DND-41 (cell line): Measurements from ENCODE around the gene DOCK3.

Source experiments
- ATAC-seq: fragments of 200-7000 bp; cut with Tn5 transposase; 3 replicates; pipeline ENCODE4 v1.9.1; 2021; ENCODE audit warnings: low read depth; ENCODE audit not compliant: insufficient read depth
- DNase-seq: peaks from one replicate; pipeline ENCODE4 v3.0.0-alpha.2; 2020
- H2AFZ ChIP-seq: 2 replicates; pipeline ENCODE4 v1.6.0; 2012; ENCODE audit warnings: low read depth, low read length
- H3K27ac ChIP-seq: 2 replicates; pipeline ENCODE4 v1.5.1; 2012; ENCODE audit warnings: low read length, inconsistent platforms
- H3K27me3 ChIP-seq: fragments of 200-600 bp; sonication (generic); 2 replicates; pipeline ENCODE4 v1.6.0; 2012; ENCODE audit warnings: low read length, mild to moderate bottlenecking, inconsistent platforms; ENCODE audit not compliant: insufficient read depth, poor library complexity
- H3K36me3 ChIP-seq: 2 replicates; pipeline ENCODE4 v1.5.1; 2012; ENCODE audit warnings: low read length, inconsistent platforms; ENCODE audit not compliant: insufficient read depth
- H3K4me1 ChIP-seq: 2 replicates; pipeline ENCODE4 v1.5.1; 2012; ENCODE audit warnings: mild to moderate bottlenecking, low read length; ENCODE audit not compliant: insufficient read depth
- H3K4me2 ChIP-seq: 2 replicates; pipeline ENCODE4 v1.6.0; 2012; ENCODE audit warnings: mild to moderate bottlenecking, moderate library complexity, low read length, inconsistent platforms; ENCODE audit not compliant: insufficient read depth
- H3K4me3 ChIP-seq, 2 experiments: fragments of 200-600 bp in 1 of 2; shearing (Covaris generic) in 1 of 2; 2 replicates each; pipeline ENCODE4 v1.5.1; 2012 to 2016; ENCODE audit warnings: inconsistent platforms in 2 of 2, low read length in 2 of 2, mild to moderate bottlenecking in 2 of 2, low read depth in 1 of 2, moderate library complexity in 1 of 2
- H3K79me2 ChIP-seq: 2 replicates; pipeline ENCODE4 v1.6.0; 2012; ENCODE audit warnings: low read length, inconsistent platforms; ENCODE audit not compliant: insufficient read depth
- H3K9ac ChIP-seq: 2 replicates; pipeline ENCODE4 v1.6.0; 2012; ENCODE audit warnings: low read depth, mild to moderate bottlenecking, inconsistent platforms, low read length, moderate library complexity
- H3K9me3 ChIP-seq: 2 replicates; pipeline ENCODE4 v1.5.1; 2012; ENCODE audit warnings: low read length, moderate library complexity, mild to moderate bottlenecking, inconsistent platforms; ENCODE audit not compliant: insufficient read depth, severe bottlenecking
- H4K20me1 ChIP-seq: 2 replicates; pipeline ENCODE4 v1.6.0; 2012; ENCODE audit warnings: low read length; ENCODE audit not compliant: insufficient read depth
- CTCF ChIP-seq: IDR thresholded peaks from 2 replicates; pipeline ENCODE4 v1.5.1; 2012; ENCODE audit warnings: borderline replicate concordance, low read length, moderate library complexity, mild to moderate bottlenecking; ENCODE audit not compliant: poor library complexity, severe bottlenecking; ENCODE audit errors: extremely low read depth
- EZH2 ChIP-seq: IDR thresholded peaks from 3 replicates; pipeline ENCODE4 v1.6.1; 2012; ENCODE audit warnings: borderline replicate concordance, low read depth, mild to moderate bottlenecking, moderate library complexity, low read length, inconsistent platforms; ENCODE audit not compliant: severe bottlenecking

DOCK3 gene

GRCh38 chr3:50657816-50658215 lies 16.9 kb upstream of the DOCK3 start:
- H2AFZ ChIP-seq: no peak overlapping the region
- no peaks in the 10 kb centered on the region for H3K27me3 ChIP-seq
- DNase-seq (peak; percentile 3), ATAC-seq (no peak)
- no peak overlapping the region for H3K9ac ChIP-seq
- H3K4me3 ChIP-seq: no peak overlapping the region
- H4K20me1 ChIP-seq: peaks cover 4% of the 10 kb centered on the region; the same call in 1 of the 2 replicates
- H3K36me3 ChIP-seq: no peaks in the 10 kb centered on the region
- no peaks in the 10 kb centered on the region for H3K9me3 ChIP-seq
- H3K27ac ChIP-seq: no peak overlapping the region
- H3K4me1 ChIP-seq: no peaks in the 10 kb centered on the region
- no peaks in the 10 kb centered on the region for H3K79me2 ChIP-seq
- TF ChIP-seq CTCF (no peak), EZH2 (no peak)
- H3K4me2 ChIP-seq: no peak overlapping the region

GRCh38 chr3:50658416-50658815 lies 16.3 kb upstream of the DOCK3 start:
- Histone ChIP-seq H4K20me1 (0 out of 2 replicates have a peak, but pooled peaks cover 3% of the 10 kb centered on the region), H3K4me1 (no peaks in the 10 kb centered on the region), H3K4me2 (no peak overlapping the region), H3K4me3 (no peak overlapping the region), H3K9me3 (no peaks in the 10 kb centered on the region), H3K27me3 (no peaks in the 10 kb centered on the region), H2AFZ (no peak overlapping the region), H3K36me3 (no peaks in the 10 kb centered on the region), H3K9ac (no peak overlapping the region), H3K79me2 (no peaks in the 10 kb centered on the region), H3K27ac (no peak overlapping the region)
- no peak for DNase-seq
- no peak for TF ChIP-seq EZH2
- TF ChIP-seq CTCF: no peak
- ATAC-seq: no peak

- Histone ChIP-seq H3K27ac (no peak overlapping the region), H3K36me3 (no peaks in the 10 kb centered on the region), H3K9me3 (no peaks in the 10 kb centered on the region), H4K20me1 (0 out of 2 replicates have a peak, but pooled peaks cover 3% of the 10 kb centered on the region), H3K4me1 (no peaks in the 10 kb centered on the region), H3K4me2 (no peak overlapping the region), H3K79me2 (no peaks in the 10 kb centered on the region), H3K4me3 (no peak overlapping the region), H3K27me3 (no peaks in the 10 kb centered on the region), H3K9ac (no peak overlapping the region), H2AFZ (no peak overlapping the region)
- DNase-seq (peak; percentile 3), ATAC-seq (no peak)
- no peak for TF ChIP-seq EZH2
- TF ChIP-seq CTCF: no peak
These were observed 15.9 kb upstream of the DOCK3 start for GRCh38 chr3:50658831-50659230.

- H2AFZ ChIP-seq: no peak overlapping the region
- DNase-seq (peak; percentile 2), ATAC-seq (no peak)
- H4K20me1 ChIP-seq: no peaks in the 10 kb centered on the region
- H3K27ac ChIP-seq: no peak overlapping the region
- H3K79me2 ChIP-seq: no peaks in the 10 kb centered on the region
- no peak overlapping the region for H3K4me3 ChIP-seq
- no peak overlapping the region for H3K4me2 ChIP-seq
- no peaks in the 10 kb centered on the region for H3K4me1 ChIP-seq
- TF ChIP-seq CTCF (no peak), EZH2 (no peak)
- no peaks in the 10 kb centered on the region for H3K36me3 ChIP-seq
- no peaks in the 10 kb centered on the region for H3K27me3 ChIP-seq
- H3K9ac ChIP-seq: no peak overlapping the region
- no peaks in the 10 kb centered on the region for H3K9me3 ChIP-seq
These were observed 14.3 kb upstream of the DOCK3 start for GRCh38 chr3:50660386-50660785.
